Endometrium (tissue), 2 donors: ENCODE measurements around the gene TENM4.

ENCODE experiments used
- FAIRE-seq: peaks from 2 replicates; lab custom pipeline; 2012; peaks lifted over from hg19 to GRCh38; lab: Jason Lieb, UNC
- donor health status: control.
- donor health status: control.

TENM4 gene

GRCh38 chr11:79082907-79083306, 357.9 kb downstream of the TENM4 start:
- FAIRE-seq, result no peak

DNA sequence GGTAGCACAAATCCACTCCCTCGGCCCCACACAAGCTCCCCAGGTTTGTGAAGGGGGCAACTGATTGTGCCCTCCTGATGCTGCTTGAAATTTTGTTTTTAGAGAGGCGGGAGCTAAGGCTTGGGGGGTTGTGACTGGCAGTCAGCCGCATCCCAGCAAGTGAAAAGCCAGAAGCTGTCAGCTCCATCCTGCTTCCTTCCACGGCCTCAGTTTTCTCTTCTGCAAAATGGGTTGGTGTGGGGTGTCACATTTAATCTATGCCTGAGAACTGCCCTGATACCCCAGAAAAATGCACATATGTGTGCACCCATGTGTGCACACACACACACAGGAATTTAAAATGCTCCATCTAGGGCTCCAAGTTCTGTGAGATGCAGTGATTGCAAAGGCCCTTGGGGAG, 358.6 kb downstream of the TENM4 start:
- no peak for FAIRE-seq

GRCh38 chr11:79081471-79082031, 359.3 kb downstream of the TENM4 start:
- FAIRE-seq, result no peak

DNA sequence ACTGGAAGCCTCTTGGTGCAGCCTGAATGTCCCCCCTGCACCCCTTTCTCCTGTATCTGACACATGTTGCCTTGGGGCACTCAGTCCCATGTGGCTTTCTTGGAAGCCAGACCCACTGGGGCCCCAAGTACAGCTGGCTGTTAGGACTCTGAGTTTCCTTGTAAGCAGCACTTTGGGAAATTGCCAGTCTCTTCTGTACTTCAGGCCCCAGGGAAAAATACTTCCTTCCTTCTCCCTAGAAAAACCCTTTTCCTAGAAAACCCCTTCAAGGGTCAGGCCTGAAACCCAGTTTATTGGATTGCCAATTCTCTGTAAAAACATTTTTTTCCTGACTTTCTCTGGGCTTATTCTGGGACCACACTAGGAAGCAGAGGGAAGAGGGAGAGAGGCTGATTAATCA, 360.3 kb downstream of the TENM4 start:
- no peak for FAIRE-seq

DNA sequence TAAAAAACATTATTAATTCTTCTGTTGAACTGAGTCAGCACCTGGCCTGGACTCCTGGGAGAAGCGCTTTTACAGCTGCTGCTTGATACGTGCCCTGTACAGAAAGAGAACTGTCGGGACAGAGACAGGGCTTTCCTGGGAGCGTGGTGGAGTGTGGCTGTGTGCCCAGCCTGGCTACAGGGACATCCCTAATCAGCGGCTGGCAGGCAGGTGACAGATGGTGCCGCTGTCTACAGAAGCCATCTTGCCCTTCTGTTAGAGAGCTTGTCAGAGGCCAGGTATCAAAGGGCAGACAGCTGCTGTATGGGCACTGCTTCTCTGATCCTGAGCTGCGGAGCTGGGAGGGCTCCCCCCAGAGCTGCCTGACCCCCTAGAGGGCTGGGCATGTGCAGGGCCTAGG, 361.8 kb downstream of the TENM4 start:
- no peak for FAIRE-seq

DNA sequence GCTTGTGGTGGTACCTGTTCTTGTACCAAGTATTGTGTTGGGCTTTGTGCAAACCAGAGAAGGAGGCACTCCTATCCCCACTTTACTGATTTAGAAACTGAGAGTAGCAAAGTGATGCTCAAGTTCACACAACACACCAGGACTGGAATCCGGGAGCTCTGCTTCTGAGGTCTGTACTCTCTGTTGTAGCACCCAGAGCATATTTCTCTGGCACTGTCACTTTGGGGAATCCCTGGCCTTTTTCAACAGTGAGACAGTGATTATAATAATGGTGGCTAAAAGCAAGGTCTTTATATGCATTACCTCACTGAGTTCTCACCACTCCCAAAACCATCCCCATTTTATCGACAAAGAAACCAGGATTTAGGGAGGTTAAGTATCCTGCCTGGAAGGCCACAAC, 362.4 kb downstream of the TENM4 start:
- FAIRE-seq, result no peak

DNA sequence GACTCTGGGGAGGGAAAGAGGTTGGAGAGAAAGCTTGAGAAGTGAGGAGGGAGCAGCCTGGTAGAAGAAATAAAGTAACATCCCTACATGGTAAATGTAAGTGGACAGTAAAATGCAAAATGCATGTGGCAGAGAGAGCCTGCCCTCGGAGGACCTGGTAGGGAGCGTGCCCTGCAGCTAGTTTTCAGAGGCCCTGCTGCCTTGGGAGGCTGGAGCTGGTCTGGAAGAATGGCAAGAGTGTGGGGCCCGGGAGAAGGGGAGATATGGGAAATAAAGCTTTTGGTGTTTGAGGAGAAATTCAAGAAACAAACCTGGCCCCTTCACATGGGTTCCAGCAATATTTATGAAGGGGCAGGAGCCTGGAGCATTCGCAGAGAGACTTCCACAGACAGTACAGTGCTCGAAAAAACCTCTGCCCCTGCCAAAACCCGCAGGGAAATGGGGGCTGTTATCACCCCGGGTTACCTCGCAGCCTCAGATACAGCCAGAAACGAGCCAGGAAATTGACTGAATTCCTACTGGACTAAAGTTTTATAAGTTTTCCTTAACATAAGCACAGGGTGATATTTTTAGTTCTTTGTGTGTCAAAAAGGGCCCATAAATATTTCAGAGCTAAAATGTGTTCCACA, 363.0 kb downstream of the TENM4 start:
- no peak for FAIRE-seq

DNA sequence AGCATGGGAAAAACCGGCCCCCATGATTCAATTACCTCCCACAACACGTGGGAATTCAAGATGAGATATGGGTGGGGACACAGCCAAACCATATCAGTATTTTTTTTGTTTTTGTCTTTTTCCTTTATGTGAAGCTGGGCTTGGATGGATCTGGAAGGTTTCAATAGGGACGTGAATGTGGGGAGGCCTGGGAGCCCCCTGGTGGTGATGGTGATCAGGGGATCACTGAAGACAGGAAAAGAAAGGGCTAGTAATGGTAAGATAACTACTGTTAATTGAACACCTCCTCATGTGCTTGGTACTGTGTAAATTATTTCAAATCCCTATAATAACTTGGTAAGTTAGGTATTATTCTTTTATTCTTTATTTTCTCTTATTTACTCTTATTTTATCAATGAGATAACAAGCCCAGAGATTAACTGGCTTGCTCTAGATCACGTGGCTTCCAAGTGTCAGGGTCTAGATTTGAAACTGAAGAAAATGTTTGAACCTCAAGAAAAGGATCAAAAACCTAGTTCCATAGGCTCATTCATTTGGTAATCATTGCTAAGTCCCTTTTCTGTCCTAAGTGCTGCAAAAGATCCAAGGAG, 364.2 kb downstream of the TENM4 start:
- no peak for FAIRE-seq

GRCh38 chr11:79074547-79074946, 366.3 kb downstream of the TENM4 start:
- FAIRE-seq, result no peak

DNA sequence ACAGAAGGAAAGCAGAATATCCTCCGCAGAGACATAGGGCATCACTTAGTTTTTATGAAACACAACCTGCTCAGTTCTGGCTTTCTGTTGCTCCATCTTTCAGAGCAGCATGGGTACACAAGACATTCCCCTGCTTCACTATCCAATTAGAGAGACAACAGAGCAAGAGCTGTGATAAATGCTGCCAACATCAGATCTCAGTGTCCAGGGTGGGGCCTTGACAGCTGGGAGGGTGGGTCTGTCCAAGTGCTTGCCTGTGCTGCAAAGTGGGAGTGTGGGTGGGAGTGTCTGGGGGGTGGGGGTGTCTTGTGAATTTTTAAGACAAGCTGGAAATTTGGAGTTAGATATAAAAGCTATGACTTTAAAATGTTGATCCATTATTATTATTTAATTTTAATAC, 369.6 kb downstream of the TENM4 start:
- FAIRE-seq, result no peak

GRCh38 chr11:79070518-79070917, 370.3 kb downstream of the TENM4 start:
- FAIRE-seq, result no peak

DNA sequence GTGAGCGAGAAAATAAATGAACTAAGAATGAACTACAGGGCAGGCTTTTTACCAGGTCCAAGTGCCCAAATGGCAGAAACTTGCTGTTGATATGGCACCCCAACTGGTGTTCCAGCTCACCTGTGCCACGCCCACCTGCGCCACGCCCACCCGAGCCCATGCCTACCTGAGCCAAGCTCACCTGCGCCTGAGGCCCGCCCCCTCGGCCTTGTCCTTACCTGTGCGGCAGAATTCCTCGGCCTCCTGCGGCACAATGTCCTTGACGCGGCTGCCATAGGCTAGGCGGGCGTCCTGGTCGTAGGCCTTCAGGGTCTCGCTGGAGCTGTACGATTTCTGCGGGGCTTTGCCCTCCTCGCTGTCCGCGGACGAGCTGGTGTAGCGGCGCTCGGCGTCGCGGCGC, 371.3 kb downstream of the TENM4 start:
- FAIRE-seq, result no peak

- FAIRE-seq, result no peak
These were observed 372.5 kb downstream of the TENM4 start for GRCh38 chr11:79068356-79068755.

- no peak for FAIRE-seq
These were observed 373.5 kb downstream of the TENM4 start for GRCh38 chr11:79067352-79067679.

GRCh38 chr11:79066456-79067351, 374.1 kb downstream of the TENM4 start:
- FAIRE-seq, result no peak

DNA sequence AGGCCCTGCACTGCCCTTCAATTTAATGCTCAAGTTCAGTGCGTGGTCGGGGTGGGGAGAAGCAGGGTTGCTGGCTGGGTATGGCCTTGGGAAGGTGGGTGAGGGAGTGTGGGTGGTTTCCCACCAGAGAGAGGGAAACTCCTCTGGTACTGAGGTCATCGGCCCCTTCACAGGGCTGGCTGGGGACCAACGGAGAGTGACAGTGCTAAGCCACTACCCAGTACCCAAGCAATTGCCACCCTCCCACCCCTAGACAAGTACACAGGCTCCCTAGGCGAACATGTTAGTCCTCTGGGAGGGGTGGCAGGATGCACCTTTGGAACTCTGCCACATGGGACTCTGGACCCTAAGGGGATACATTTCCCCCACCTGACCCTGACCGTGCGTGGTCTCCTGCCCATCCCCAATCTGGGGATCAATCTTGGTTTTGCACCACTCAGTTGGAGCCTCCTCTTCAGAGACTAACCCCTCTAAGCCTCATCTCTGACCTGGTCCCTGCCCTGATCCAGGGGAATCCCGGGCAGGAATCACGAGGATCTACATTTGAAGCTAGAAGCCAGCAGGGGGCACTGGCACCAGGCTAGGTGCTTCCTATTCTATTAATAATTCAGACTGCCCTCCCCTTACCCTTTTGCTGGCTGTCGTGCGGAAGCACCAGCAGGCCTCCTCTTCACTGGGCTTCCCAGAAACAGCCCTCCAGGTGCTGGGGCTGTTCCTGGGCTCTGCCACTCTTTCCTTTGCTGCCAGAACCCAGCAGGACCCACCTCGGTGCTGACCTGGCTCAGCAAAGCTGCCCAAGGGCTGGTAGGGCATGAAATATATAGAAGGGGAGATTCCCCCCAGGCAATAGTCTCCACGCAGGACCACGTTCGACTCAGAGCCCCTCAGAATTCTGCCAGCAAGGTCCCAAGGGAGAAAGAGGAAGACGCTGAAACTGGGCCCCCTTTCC, 377.7 kb downstream of the TENM4 start:
- no peak for FAIRE-seq

- FAIRE-seq, result peak; percentile 85
These were observed 380.5 kb downstream of the TENM4 start for GRCh38 chr11:79060081-79060953.

DNA sequence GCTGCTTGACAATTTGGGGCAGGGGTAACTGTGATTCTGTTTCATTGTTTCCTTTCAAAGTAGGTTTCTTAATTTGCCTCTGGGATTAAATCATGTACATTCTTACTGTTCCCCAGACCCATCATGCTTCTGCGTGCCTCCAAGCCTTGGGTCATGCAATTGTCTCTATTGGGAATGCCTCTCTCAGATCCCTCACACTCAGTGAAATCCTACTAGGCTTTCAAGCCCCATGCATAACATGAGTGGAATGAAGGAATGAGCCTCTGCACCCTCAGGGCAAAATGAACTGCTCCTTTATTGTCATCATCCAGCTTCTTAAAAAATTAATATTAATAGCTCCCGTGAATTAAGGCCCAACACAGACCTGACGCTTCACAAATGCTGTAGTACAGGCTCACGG, 381.7 kb downstream of the TENM4 start:
- no peak for FAIRE-seq

- no peak for FAIRE-seq
These were observed 384.8 kb downstream of the TENM4 start for GRCh38 chr11:79055856-79056631.

DNA sequence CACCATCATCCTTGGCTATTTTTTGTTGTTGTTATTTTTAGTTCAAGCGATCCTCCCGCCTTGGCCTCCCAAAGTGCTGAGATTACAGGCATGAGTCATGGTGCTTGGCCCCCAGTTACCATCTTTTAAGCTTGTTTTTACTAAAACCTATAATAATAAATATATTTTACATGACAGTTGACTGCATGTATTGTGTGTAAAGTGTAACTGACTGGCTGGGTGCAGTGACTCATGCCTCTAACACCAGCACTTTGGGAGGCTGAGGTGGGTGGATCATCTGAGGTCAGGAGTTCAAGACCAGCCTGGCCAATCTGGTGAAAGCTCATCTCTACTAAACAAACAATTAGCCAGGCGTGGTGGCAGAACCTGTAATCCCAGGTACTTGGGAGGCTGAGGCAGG, 386.2 kb downstream of the TENM4 start:
- FAIRE-seq, result no peak
